Left colon (tissue), 2 donors: ENCODE measurements around the gene TBC1D14. TPM values are rescaled to one million over a fixed set of nuclear protein-coding genes. Genes with fewer than 3 reads are reported as not detected.
"Not testable (repeated sequence)": the region's sequence is repeated elsewhere in the genome, so short reads cannot be mapped to it uniquely, and the experiment has no call there.

Experiments
- ATAC-seq: fragments of 200-7000 bp; cut with Tn5 transposase; one replicate; pipeline ENCODE4 v1.9.1; 2020; ENCODE audit warnings: mild to moderate bottlenecking, moderate library complexity
- DNase-seq, 2 donors: peaks; one replicate each; pipeline ENCODE4 v3.0.0-alpha.2; 2020
- intact Hi-C, 2 donors: fragments of 100-400 bp; cut with DNase I in 1 of 2; cut with micrococcal nuclease in 1 of 2; formaldehyde crosslinking; loops; one replicate each; pipeline versions ENCODE4 v1.11.2 to v1.14.0; 2022; cut with DNase I, micrococcal nuclease
- total RNA-seq, 2 donors: library from RNA; stranded (reverse); fragmentation: NEBNext Ultra II Directional; extraction: Animal tissue kit (Norgen Biotek cat#: 25700); gene quantifications; one replicate each; pipeline ENCODE4 v1.2.1, GENCODE V29; 2021
- donor health status: DM: no; HTN: no; CAD: no.
- donor health status: DM: yes; HTN: yes; CAD: no.

The TBC1D14 gene
- total RNA-seq, 2 donors from 2014 or later = 53.1 to 56.6 TPM

- intact Hi-C loops = no loop called here
- no peak for ATAC-seq
- no peak for DNase-seq
Observed at GRCh38 chr4:6889101-6889735, 20.4 kb upstream of the TBC1D14 start.

GRCh38 chr4:6889736-6890324 is 19.8 kb upstream of the TBC1D14 start:
- intact Hi-C loops = no loop called here
- DNase-seq (no peak), ATAC-seq (no peak)

DNA sequence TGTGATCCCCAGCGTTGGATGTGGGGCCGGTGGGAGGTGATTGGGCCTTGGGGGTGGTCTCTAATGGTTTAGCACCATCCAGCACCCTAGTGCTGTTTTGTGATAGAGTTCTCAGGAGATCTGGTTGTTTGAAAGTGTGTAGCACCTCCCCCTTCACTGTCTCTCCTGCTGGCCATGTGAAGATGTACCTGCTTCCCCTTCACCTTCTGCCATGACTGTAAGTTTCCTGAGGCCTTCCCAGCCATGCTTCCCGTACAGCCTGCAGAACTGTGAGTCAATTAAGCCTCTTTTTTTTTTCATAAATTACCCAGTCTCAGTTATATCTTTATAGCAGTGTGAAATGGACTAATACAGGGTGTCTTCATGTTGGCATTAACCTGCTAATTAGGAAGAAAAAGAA is 19.3 kb upstream of the TBC1D14 start:
- intact Hi-C loops = no loop called here
- ATAC-seq = no peak
- DNase-seq = no peak

- ATAC-seq, DNase-seq, intact Hi-C loops: not testable (repeated sequence)
Observed at GRCh38 chr4:6890971-6891370, 18.7 kb upstream of the TBC1D14 start.

DNA sequence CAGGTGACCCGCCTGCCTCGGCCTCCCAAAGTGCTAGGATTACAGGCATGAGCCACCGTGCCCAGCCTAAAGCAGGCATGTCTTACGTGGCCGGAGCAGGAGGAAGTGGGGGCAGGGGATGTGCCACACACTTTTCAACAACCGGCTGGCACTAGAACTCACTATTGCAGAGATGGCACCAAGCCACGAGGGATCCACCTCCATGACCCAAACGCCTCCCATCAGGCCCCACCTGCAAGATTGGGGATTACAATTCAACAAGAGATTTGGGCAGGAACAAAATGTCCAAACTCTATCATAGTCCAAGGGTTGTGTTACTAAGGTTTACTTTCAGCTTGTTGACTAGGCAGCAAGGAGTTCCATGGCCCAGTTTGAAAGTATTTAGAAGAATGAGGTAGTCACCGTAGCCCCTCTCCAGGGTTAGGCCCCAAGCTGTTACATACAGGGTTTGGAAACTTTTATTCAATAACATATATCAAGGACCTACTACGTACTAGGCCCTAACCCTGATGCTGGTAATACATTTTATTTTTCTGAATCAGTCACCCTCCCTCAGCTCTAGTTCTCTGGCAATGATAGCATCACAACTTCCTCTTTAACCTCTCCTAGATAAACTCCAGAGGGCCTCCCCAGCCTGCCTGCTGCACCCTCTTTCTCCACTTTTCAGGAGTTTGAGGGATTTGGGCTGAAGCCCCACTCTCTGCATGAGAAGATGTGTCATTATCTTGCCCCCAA is 18.0 kb upstream of the TBC1D14 start:
- DNase-seq (no peak), ATAC-seq (no peak)
- intact Hi-C loops = no loop called here

GRCh38 chr4:6892190-6892908 is 17.3 kb upstream of the TBC1D14 start:
- ATAC-seq = peak; percentile 64
- intact Hi-C loops = no loop called here
- peak; percentile 57 to 72 for DNase-seq

DNA sequence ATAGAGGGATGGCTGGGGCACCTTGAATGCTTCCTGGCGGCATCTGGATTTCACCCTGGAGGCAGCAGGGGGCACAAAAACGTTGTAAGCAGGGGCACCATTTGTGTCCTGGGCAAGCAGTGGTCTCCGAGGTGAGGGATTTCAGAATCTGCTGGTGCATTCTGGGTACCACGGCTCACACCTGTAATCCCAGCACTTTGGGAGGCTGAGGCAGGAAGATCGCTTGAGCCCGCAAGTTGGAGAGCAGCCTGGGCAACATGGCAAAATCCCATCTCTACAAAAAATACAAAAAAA is 16.8 kb upstream of the TBC1D14 start:
- ATAC-seq (no peak), DNase-seq (no peak)
- intact Hi-C loops = no loop called here

DNA sequence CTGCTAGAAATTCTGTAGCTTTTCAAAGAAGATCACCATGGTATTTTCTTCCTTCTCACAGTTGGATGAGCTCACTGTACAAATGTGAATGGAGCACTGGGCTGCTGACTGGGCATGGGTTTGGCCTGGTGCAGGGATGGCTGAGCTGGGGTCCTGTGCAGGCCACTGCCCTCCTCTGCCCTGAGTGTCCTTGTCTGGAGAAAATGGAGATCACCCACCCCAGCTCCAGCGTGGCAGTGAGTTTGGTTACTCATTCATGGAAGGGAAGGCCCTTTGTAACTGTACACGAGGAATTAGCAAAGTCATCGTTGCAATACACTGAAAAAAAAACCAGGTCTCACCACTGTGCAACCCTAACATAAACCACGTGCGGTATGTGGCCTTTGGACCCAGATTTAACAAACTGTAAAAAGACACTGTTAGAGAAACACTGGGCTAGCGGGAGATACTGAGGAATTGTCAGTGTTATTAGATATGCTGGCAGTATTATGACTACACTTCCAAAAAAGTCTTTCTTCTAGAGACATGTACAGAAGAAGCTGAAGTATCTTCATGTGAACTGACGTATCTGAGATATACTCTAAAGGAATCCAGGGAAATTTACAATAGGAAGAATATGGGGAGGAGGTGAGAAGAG is 16.1 kb upstream of the TBC1D14 start:
- intact Hi-C loops = no loop called here
- ATAC-seq = peak; percentile 88
- peak; percentile 58 to 65 for DNase-seq

DNA sequence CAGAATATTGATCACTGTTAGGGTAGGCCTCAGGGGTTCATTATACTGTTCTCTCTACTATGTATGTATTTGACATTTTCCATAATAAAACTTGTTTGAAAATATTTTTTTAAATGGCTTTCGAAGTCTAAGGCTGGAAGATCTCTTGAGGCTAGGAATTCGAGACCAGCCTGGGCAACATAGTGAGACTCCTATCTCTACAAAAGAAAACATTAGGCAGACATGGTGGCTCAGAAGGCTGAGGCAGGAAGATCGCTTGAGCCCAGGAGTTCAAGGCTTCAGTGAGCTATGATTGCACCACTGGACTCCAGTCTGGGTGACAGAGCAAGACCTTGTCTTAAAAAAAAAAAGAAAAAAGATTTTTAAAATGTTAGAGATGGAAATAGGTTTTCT is 15.5 kb upstream of the TBC1D14 start:
- intact Hi-C loops = no loop called here
- ATAC-seq (no peak), DNase-seq (no peak)

GRCh38 chr4:6894528-6895498 is 14.8 kb upstream of the TBC1D14 start:
- ATAC-seq (no peak), DNase-seq (no peak)
- intact Hi-C loops = no loop called here

DNA sequence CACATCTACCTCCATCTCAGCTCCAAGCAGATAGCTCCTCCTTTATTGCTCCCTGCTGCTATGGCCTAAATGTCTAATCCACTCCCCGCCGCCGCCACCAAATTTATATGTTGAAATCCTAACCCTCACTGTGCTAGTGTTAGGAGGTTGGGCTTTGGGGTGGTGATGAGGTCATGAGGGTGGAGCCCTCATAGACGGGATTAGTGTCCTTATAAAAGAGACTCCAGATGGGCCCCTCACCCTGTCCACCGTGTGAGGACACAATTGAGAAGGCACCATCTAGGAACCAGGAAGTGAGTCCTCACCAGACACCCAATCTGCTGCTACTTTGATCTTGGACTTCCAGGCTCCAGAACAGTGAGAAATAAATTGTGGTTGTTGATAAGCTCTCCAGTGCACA is 13.6 kb upstream of the TBC1D14 start:
- intact Hi-C loops = no loop called here
- ATAC-seq (no peak), DNase-seq (no peak)

- intact Hi-C loops = no loop called here
- DNase-seq (no peak), ATAC-seq (no peak)
Observed at GRCh38 chr4:6898763-6899162, 10.9 kb upstream of the TBC1D14 start.

DNA sequence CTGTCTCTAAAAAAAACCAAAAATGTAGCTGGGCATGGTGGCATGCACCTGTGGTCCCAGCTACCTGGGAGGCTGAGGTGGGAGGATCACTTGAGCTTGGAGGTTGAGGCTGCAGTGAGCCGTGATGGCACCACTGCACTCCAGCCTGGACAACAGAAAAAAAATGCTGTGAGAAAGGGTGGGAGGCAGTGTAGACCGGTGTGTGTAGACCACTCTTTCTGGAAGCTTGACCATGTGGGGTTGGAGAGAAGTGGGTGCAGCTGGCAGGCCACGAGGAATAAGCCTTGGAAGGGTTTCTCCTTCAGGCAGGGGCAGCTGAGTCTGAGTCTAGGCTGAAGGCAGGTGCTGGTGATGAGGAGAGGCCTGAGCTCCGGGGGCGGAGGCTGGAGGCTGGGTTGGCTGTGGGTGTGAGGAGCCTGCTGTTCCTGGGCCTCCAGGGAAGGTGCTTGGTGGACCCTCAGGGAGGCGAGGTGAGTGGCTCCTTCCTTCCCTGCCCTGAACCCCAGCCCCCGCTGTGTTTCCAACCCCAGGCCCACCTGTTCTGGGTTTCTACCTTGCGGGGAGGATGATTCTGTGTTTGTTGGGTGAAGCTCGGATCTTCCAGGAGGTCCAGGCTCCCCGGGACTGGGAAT is 9.3 kb upstream of the TBC1D14 start:
- ATAC-seq (no peak), DNase-seq (no peak)
- intact Hi-C loops = no loop called here

DNA sequence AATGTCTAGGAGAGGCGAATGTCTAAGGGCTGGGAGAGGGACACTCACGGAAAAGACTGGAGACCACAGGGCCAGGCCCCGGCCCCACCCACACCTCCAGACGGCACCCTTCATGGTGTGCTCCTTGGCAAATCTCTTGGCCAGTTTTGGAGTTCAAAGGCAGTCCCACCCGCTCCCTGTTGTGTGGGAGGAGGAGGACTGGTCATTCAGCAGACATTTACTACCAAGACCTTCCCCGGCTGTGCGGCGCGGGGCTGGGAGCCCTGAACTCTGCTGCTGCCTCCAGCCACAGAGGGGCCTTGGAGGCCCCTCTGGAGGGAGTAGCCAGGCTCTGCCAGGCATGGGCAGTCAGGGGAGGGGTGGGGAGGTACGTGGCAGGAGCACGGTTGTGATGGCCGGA is 8.7 kb upstream of the TBC1D14 start:
- ATAC-seq (no peak), DNase-seq (no peak)
- intact Hi-C loops = no loop called here

GRCh38 chr4:6901669-6902317 is 7.8 kb upstream of the TBC1D14 start:
- intact Hi-C loops = no loop called here
- DNase-seq (no peak), ATAC-seq (no peak)

DNA sequence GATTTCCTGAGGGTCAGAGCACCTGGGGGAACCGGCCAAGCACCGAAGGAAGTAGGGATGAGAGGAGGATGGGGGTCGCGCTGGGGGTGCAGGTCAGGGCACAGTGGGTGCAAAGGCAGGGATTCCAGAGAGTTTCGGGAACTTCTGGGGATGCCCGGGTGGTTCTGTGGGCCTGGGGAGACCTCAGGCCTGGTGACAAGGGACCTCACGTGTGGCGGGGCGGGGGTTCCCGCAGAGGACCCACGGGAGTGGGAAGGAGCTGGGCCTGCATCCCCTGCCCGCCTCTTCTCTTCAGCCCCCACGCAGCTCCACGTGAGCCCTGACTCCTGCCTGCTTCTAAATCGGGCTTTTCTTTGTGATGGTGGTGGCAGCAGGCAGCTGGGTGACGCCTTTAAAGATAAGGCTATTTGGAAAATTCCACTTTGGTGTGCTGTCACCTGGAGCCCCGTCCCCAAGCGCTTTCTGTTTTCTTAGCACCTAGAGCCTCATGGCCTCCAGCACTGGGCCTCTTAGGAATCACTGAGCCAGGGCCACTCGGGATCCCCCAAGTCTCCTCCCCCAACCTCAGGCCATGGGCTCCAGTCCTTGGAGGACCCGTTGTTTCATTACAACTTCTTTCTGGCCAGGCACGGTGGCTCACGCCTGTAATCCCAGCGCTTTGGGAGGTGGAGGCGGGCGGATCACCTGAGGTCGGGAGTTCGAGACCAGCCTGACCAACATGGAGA is 7.1 kb upstream of the TBC1D14 start:
- DNase-seq = no peak
- intact Hi-C loops = no loop called here

More for the DNA sequence above, 7.1 kb upstream of the TBC1D14 start:
- no peak for ATAC-seq
